ENCODE data around the gene PFKFB3.

Gene PFKFB3

GRCh38 chr10:6220418-6221191, 17.9 kb downstream of the PFKFB3 start:
- DNase-seq (ENCODE audit: low read depth in 2 of 2): no peak

- DNase-seq (ENCODE audit: low read depth in 2 of 2): no peak
Observed at GRCh38 chr10:6221192-6221940, 18.6 kb downstream of the PFKFB3 start.

DNA sequence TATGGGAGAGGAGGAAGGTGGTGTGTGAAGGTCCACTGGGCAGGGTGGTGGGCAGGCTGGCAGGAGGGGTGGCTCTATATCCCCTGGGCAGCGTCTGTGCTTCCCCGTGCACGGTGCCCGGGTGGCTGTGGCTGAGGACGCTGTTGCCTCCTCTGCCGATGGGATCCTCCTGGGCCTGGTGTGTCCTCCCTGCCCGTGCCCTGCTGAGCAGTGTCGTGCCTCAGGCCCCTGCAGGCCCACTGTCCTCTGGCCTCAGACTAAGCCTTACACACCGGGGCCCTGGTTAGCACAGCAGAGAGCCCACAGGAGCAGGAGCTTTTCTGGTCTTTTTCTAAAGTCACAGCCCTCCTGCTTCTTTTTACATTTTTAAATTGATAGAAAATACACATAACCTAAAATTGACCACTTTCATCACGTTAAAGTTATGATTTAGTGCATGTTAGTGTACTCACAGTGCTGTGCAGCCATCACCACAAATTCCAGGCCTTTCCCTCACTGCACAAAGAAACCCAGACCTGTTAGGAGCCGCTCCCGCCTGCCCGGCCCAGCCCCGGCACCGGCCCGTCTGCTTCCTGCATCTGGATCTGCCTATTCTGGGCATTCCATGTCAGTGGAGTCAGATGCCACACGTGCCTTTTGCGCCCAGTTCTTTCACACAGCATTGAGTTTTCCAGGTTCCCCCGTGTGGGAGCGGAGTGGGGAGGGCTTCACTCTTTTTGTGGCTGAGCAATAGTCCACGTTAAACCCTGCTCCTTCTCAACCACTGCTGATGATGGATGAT, 19.4 kb downstream of the PFKFB3 start:
- no peak for DNase-seq (ENCODE audit: low read depth in 2 of 2)

DNA sequence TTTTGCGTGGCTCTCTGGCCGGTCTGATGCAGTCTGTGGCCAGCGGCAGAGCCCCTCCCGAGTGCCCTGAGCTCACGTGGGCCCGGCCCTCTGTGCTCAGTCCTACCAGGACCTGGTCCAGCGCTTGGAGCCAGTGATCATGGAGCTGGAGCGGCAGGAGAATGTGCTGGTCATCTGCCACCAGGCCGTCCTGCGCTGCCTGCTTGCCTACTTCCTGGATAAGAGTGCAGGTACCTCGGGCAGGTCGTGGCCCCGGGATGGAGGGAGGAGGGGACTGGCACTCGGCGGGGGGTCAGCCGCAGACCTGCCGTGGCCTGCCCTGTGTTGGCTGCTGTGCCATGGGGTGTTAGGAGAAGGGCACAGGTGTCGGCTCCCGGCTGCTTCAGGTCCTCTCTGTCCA, 20.0 kb downstream of the PFKFB3 start:
- DNase-seq (ENCODE audit: low read depth in 2 of 2): no peak

GRCh38 chr10:6223981-6224380, 21.2 kb downstream of the PFKFB3 start:
- no peak for DNase-seq (ENCODE audit: low read depth in 2 of 2)

- no peak for DNase-seq (ENCODE audit: low read depth in 2 of 2)
Observed at GRCh38 chr10:6224781-6225180, 22.0 kb downstream of the PFKFB3 start.

DNA sequence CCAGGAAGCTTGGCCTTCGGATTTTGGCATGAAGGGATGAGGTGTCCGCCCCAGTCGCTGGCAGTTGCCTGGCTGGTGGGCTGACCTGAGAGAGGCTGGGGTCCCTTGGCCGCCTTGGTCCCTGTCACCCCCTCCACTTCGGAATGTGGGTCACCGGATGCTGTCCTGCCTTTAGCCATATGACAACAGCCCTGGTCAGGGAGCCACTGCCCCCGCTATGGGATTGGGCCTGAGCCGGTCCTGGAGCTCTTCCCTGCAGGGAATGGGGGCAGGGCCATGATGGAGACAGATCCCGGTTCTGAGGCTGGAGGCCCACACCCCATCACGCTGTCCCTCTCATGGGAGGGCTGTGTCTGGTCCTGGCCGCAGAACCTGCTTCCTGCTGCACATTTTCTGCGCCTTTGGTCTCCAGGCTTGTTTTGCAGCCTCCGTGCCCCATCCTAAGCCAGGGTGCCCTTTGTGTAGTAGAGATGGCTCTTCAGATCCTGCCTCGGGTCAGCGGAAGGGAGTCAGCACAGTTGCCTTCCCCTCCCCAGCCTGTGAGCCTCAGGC, 22.6 kb downstream of the PFKFB3 start:
- no peak for DNase-seq (ENCODE audit: low read depth in 2 of 2)

- DNase-seq (ENCODE audit: low read depth in 2 of 2): no peak
Observed at GRCh38 chr10:6226216-6226615, 23.5 kb downstream of the PFKFB3 start.

- no peak for DNase-seq (ENCODE audit: low read depth in 2 of 2)
Observed at GRCh38 chr10:6227346-6227745, 24.6 kb downstream of the PFKFB3 start.

DNA sequence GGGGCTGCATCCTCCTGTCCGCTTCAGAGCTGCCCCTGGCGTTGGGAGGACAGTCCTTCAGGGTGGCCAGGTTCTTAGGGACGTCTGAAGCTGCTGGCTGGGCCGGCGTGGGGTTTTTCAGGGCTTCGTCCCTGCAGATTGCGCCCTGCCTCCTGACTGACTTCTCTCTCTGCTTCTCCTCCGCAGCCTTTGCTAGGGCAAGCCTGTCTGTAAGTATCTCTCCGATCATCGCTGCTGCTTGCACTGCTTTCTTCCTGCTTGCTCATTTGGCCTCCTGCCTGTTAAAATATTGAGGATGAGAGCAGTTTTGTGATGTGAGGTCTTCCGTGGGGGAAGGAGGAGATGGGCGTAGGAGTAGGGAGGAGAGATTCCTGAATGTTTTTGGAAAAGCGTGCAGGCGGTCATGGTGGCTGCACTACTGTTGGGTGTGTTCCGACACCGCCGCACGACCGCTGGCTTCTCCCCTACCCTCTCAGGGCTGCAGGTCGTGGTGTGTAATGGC, 25.3 kb downstream of the PFKFB3 start:
- DNase-seq (ENCODE audit: low read depth in 2 of 2): no peak

GRCh38 chr10:6228647-6229046, 25.9 kb downstream of the PFKFB3 start:
- DNase-seq (ENCODE audit: low read depth in 2 of 2): no peak

GRCh38 chr10:6229290-6229689, 26.6 kb downstream of the PFKFB3 start:
- DNase-seq (ENCODE audit: low read depth in 2 of 2): no peak

- DNase-seq (ENCODE audit: low read depth in 2 of 2): no peak
Observed at GRCh38 chr10:6229746-6230145, 27.0 kb downstream of the PFKFB3 start.

DNA sequence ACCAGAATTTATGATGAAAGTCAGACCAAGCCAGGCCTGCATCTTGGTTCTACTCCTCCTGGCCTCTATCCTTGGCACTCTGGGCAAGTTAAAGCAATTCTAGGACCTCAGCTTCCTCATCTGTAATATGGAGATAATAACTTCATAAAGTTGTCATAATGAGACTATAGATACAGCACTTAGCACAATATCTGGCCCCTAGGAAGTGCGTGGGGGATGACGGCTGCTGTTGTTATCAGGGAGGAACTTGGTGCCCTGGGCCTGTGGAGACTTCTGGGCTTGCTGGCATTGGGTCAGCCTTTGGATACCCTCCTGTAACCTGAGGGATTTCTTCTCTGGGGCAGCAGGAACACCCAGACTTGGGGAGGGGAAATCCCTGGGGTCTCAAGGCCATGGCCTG, 27.6 kb downstream of the PFKFB3 start:
- no peak for DNase-seq (ENCODE audit: low read depth in 2 of 2)

DNA sequence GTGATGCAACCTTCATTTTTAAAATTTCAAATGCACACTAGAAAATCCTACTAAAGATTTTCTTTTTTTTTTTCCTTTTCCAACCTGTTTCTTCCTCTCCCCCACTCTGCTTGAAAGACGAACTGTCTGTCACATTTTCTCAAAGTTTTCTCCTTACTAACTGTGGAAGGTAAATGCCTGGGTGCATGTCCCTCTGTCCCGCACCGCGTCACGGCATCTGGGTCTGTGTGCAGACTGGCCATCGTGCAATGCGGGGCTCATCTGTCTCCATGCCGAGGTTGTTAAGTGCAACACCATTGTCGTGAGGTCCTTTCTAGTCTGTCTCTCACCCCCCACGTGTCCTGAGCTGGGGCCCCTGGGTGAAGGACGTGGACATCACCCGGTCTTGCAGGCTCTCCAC, 28.4 kb downstream of the PFKFB3 start:
- no peak for DNase-seq (ENCODE audit: low read depth in 2 of 2)

- no peak for DNase-seq (ENCODE audit: low read depth in 2 of 2)
Observed at GRCh38 chr10:6231730-6232129, 29.0 kb downstream of the PFKFB3 start.

GRCh38 chr10:6232225-6232807, 29.6 kb downstream of the PFKFB3 start:
- DNase-seq (ENCODE audit: low read depth in 2 of 2): no peak

- DNase-seq (ENCODE audit: low read depth in 2 of 2): no peak
Observed at GRCh38 chr10:6232846-6233724, 30.4 kb downstream of the PFKFB3 start.

DNA sequence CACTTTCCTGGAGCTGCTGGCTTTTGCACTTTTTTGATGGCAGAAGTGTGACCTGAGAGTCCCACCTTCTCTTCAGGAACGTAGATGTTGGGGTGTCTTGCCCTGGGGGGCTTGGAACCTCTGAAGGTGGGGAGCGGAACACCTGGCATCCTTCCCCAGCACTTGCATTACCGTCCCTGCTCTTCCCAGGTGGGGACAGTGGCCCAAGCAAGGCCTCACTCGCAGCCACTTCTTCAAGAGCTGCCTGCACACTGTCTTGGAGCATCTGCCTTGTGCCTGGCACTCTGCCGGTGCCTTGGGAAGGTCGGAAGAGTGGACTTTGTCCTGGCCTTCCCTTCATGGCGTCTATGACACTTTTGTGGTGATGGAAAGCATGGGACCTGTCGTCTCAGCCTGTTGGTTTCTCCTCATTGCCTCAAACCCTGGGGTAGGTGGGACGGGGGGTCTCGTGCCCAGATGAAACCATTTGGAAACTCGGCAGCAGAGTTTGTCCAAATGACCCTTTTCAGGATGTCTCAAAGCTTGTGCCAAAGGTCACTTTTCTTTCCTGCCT, 31.1 kb downstream of the PFKFB3 start:
- DNase-seq (ENCODE audit: low read depth in 2 of 2): no peak

DNA sequence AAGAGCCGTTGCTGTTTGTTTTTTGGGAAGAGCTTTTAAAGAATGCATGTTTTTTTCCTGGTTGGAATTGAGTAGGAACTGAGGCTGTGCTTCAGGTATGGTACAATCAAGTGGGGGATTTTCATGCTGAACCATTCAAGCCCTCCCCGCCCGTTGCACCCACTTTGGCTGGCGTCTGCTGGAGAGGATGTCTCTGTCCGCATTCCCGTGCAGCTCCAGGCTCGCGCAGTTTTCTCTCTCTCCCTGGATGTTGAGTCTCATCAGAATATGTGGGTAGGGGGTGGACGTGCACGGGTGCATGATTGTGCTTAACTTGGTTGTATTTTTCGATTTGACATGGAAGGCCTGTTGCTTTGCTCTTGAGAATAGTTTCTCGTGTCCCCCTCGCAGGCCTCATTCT, 31.6 kb downstream of the PFKFB3 start:
- no peak for DNase-seq (ENCODE audit: low read depth in 2 of 2)
